GM21737 (cell line): ENCODE data around the gene PPP1CA.

Source experiments
- ATAC-seq: cut with Tn5 transposase; IDR thresholded peaks from one replicate; pipeline ENCODE4 v1.9.1; 2021; ENCODE audit warnings: mild to moderate bottlenecking, moderate library complexity; ENCODE audit not compliant: unreplicated experiment

The PPP1CA gene

GRCh38 chr11:67371189-67371910 lies 30.3 kb downstream of the PPP1CA start:
- no peak for ATAC-seq

- no peak for ATAC-seq
These were observed 31.1 kb downstream of the PPP1CA start for GRCh38 chr11:67370351-67371076.

- ATAC-seq = no peak
These were observed 31.8 kb downstream of the PPP1CA start for GRCh38 chr11:67369801-67370284.

- ATAC-seq = no peak
These were observed 32.4 kb downstream of the PPP1CA start for GRCh38 chr11:67369275-67369674.

GRCh38 chr11:67368621-67369020 lies 33.0 kb downstream of the PPP1CA start:
- no peak for ATAC-seq

- no peak for ATAC-seq
These were observed 33.9 kb downstream of the PPP1CA start for GRCh38 chr11:67367761-67368227.

- no peak for ATAC-seq
These were observed 34.5 kb downstream of the PPP1CA start for GRCh38 chr11:67366961-67367760.

- no peak for ATAC-seq
These were observed 35.1 kb downstream of the PPP1CA start for GRCh38 chr11:67366546-67366945.

GRCh38 chr11:67365736-67366444 lies 35.8 kb downstream of the PPP1CA start:
- no peak for ATAC-seq

GRCh38 chr11:67364783-67365722 lies 36.6 kb downstream of the PPP1CA start:
- ATAC-seq = no peak

- ATAC-seq = no peak
These were observed 37.5 kb downstream of the PPP1CA start for GRCh38 chr11:67364169-67364568.

- no peak for ATAC-seq
These were observed 43.6 kb downstream of the PPP1CA start for GRCh38 chr11:67357831-67358670.

GRCh38 chr11:67356864-67357561 lies 44.6 kb downstream of the PPP1CA start:
- no peak for ATAC-seq

GRCh38 chr11:67356387-67356863 lies 45.2 kb downstream of the PPP1CA start:
- no peak for ATAC-seq

GRCh38 chr11:67355794-67356386 lies 45.8 kb downstream of the PPP1CA start:
- no peak for ATAC-seq

- ATAC-seq = no peak
These were observed 46.5 kb downstream of the PPP1CA start for GRCh38 chr11:67355023-67355793.
